ENCODE data around the gene PRDM4.

The PRDM4 gene

DNA sequence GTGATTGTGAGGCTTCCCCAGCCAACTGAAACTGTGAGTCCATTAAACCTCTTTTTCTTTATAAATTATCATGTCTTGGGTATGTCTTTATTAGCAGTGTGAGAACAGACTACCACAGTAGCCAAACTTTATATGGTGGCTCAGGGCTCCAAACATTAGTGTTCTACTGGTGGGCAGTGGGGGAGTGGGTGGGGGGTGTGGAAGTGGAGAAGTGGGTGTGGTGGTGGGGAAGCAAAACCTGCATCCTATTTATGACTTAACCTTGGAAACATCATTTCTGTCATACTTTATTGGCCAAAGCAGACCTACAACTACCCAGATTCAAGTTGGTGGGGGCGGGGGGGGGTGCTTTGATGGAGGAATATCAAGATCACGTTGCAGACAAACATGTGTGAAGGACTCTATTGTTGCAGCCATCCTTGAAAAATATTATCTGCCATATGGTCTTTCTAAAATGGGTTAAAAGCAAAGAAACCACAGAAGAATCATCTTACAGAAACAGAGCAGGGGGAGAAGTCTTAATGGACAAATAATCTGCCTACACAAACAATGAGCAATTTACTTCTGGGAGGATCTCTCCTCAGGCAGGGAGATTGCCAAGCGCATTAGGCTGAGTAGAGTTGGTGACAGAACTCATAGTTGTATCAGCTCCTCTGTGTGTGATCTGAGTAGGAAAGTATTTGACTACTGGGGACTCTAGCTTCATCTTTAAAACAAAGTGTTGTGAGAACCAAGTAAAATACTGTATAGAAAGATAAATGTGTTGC is 76.7 kb downstream of the PRDM4 start:
- no peak for DNase-seq

Data from GOT3 (cell line).